GM18873 (cell line): ENCODE results near the gene PHF19.

Experiments used
- ATAC-seq: cut with Tn5 transposase; IDR thresholded peaks from one replicate; pipeline ENCODE4 v1.9.1; 2021; ENCODE audit warnings: mild to moderate bottlenecking, moderate library complexity, moderate number of reproducible peaks; ENCODE audit not compliant: unreplicated experiment, low FRiP score

Gene PHF19

GRCh38 chr9:120859361-120859760, 17.6 kb downstream of the PHF19 start:
- ATAC-seq = no peak

GRCh38 chr9:120857902-120858301, 19.1 kb downstream of the PHF19 start:
- ATAC-seq = no peak

GRCh38 chr9:120857481-120857880, 19.5 kb downstream of the PHF19 start:
- no peak for ATAC-seq

- ATAC-seq = no peak
Observed at GRCh38 chr9:120856700-120857099, 20.3 kb downstream of the PHF19 start.

GRCh38 chr9:120855827-120856670, 20.9 kb downstream of the PHF19 start:
- no peak for ATAC-seq

- no peak for ATAC-seq
Observed at GRCh38 chr9:120854596-120855327, 22.2 kb downstream of the PHF19 start.

- ATAC-seq = no peak
Observed at GRCh38 chr9:120853198-120853597, 23.8 kb downstream of the PHF19 start.

- no peak for ATAC-seq
Observed at GRCh38 chr9:120852240-120853010, 24.6 kb downstream of the PHF19 start.

GRCh38 chr9:120851449-120851848, 25.5 kb downstream of the PHF19 start:
- no peak for ATAC-seq

GRCh38 chr9:120850315-120850714, 26.7 kb downstream of the PHF19 start:
- ATAC-seq = no peak

- ATAC-seq = no peak
Observed at GRCh38 chr9:120846906-120847305, 30.1 kb downstream of the PHF19 start.

GRCh38 chr9:120846251-120846889, 30.6 kb downstream of the PHF19 start:
- ATAC-seq = no peak

GRCh38 chr9:120845255-120845654, 31.7 kb downstream of the PHF19 start:
- no peak for ATAC-seq

GRCh38 chr9:120842685-120843485, 34.1 kb downstream of the PHF19 start, which contains the start of gene PSMD5:
Gene PSMD5 (minus strand): TSS chr9:120842922. CDS start chr9:120842909, 13 bp downstream.
- ATAC-seq = peak; percentile 98

- ATAC-seq = no peak
Observed at GRCh38 chr9:120841930-120842684, 34.9 kb downstream of the PHF19 start.

- ATAC-seq = no peak
Observed at GRCh38 chr9:120839146-120839545, 37.8 kb downstream of the PHF19 start.

- ATAC-seq = no peak
Observed at GRCh38 chr9:120837921-120838320, 39.1 kb downstream of the PHF19 start.

GRCh38 chr9:120833325-120833724, 43.7 kb downstream of the PHF19 start:
- no peak for ATAC-seq

GRCh38 chr9:120832807-120833206, 44.2 kb downstream of the PHF19 start:
- no peak for ATAC-seq
